Right cardiac atrium (tissue), 5 donors: ENCODE results near the gene WDR27. TPM values are rescaled to one million over a fixed set of nuclear protein-coding genes. Genes with fewer than 3 reads are reported as not detected.

Experiments
- ATAC-seq, 2 donors: fragments of 200-7000 bp; cut with Tn5 transposase; one replicate each; pipeline versions ENCODE4 v1.8.0 to v1.9.1; 2020; ENCODE audit warnings: moderate library complexity in 2 of 2, mild to moderate bottlenecking in 1 of 2
- DNase-seq, 3 donors: peaks; one replicate each; pipeline ENCODE4 v3.0.0-alpha.2; 2020
- H3K27ac ChIP-seq: one replicate; pipeline ENCODE4 v1.5.1; 2013; ENCODE audit warnings: mild to moderate bottlenecking, low read length, control low read depth, moderate library complexity
- H3K27me3 ChIP-seq: one replicate; pipeline ENCODE4 v1.6.1; 2013; ENCODE audit not compliant: control insufficient read depth, insufficient read depth
- H3K4me1 ChIP-seq: one replicate; pipeline ENCODE4 v1.6.1; 2013; ENCODE audit warnings: low read length; ENCODE audit not compliant: control insufficient read depth, insufficient read depth
- H3K4me3 ChIP-seq: one replicate; pipeline ENCODE4 v1.5.1; 2013; ENCODE audit warnings: low read length, control low read depth
- H3K9me3 ChIP-seq: one replicate; pipeline ENCODE4 v1.6.1; 2013; ENCODE audit warnings: low read length; ENCODE audit not compliant: control insufficient read depth
- whole genome bisulfite sequencing: extraction: QIAGEN DNeasy Blood & Tissue Kit; methylation state at CpG from one replicate; pipeline ENCODE4 v1.1.7; 2013; 5-methylcytosine and 5-hydroxymethylcytosine counted together
- intact Hi-C, 4 donors: fragments of 100-400 bp; cut with DNase I; formaldehyde crosslinking; loops; one replicate each; pipeline versions ENCODE4 v1.11.0 to v1.14.0; 2022 to 2023
- polyA plus RNA-seq: library from polyadenylated mRNA; stranded (reverse); fragments of 200-250 nt; gene quantifications from one replicate; pipeline ENCODE4 v1.2.3, GENCODE V29; 2013
- total RNA-seq, 4 donors: library from RNA; stranded (reverse); fragmentation: NEBNext Ultra II Directional; extraction: Animal tissue kit (Norgen Biotek cat#: 25700); gene quantifications; one replicate each; pipeline ENCODE4 v1.2.1, GENCODE V29; 2021
- donor health status: healthy with polysubstance abuse.
- donor health status: DM: no; HTN: yes; CAD: no.
- donor health status: DM: no; HTN: no; CAD: no.
- donor health status: DM: no; HTN: yes; CAD: no; lungs with severe emphysema.
- donor health status: DM: yes; HTN: yes; CAD: no.

WDR27 gene
- total and polyA plus RNA-seq, 5 donors: 6.3 to 13.6 (median 11.1) TPM

DNA sequence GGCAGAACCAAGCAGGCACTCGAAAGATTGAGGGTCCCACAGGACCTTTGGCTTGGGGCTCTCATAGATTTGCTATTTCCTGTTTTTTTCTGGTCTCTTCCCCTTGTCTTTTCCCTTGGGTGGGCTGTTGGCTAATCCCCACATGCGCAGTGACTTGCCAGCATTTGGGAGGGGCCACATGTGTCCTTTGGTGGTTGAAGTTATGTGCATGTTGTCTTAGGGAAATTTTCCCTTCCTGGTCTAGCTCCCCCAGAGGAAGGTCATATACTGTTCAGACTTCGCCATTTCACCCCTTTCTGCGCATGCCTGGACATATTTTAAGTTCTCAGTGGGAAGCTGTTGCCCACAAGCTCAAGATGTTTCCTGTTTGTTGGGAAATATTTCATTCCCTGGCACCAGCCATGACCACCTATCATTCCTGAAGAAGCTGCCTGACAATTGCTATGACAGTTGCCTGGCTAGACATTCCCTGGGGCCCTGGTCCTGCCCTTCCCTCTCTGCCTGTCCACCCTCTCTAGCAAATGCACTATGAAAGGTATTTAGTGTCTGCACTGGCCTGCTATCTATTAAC, 292.0 kb downstream of the WDR27 start:
- WGBS: 68% methylated on average over 4 of the region's 4 CpGs
- no peak for DNase-seq
- no peaks in the 10 kb centered on the region for H3K9me3 ChIP-seq
- H3K27me3 ChIP-seq: no peaks in the 10 kb centered on the region
- no peak overlapping the region for H3K4me3 ChIP-seq
- H3K4me1 ChIP-seq: no peaks in the 10 kb centered on the region
- no peak for ATAC-seq
- intact Hi-C loops: no loop called here
- H3K27ac ChIP-seq: no peak overlapping the region

- no peak for ATAC-seq
- Histone ChIP-seq H3K4me3 (no peak overlapping the region), H3K27me3 (no peaks in the 10 kb centered on the region), H3K27ac (no peak overlapping the region), H3K9me3 (no peaks in the 10 kb centered on the region), H3K4me1 (no peaks in the 10 kb centered on the region)
- WGBS: 42% methylated on average over 5 of the region's 5 CpGs
- DNase-seq: no peak
- intact Hi-C loops: no loop called here
Observed at GRCh38 chr6:169407325-169407724, 294.5 kb downstream of the WDR27 start.

Other genes starting within 250 kb of the WDR27 start
- 10 to 100 TPM; 14.6 to 16.1 (median 14.8) TPM for gene C6orf120, start 97 bp upstream of the WDR27 start, total RNA-seq
- gene C6orf120, start 97 bp upstream of the WDR27 start, polyA plus RNA-seq: 7.5 TPM
- 10 to 100 TPM; 59.6 to 70.0 (median 61.0) TPM for gene PHF10, start 22.5 kb upstream of the WDR27 start, total RNA-seq
- 40.5 TPM for gene PHF10, start 22.5 kb upstream of the WDR27 start, polyA plus RNA-seq
- 1 to 10 TPM in 2 of 4 donors, under 1 TPM in 2; 0.77 to 1.2 (median 0.90) TPM for gene DYNLT2, start 49.5 kb upstream of the WDR27 start, total RNA-seq
- gene DYNLT2, start 49.5 kb upstream of the WDR27 start, polyA plus RNA-seq: 1.2 TPM
- 10 to 100 TPM; 10.3 to 13.2 (median 12.2) TPM for gene ERMARD, start 49.6 kb upstream of the WDR27 start, total RNA-seq
- gene ERMARD, start 49.6 kb upstream of the WDR27 start, polyA plus RNA-seq: 11.1 TPM